Measurements from ENCODE around the gene GNGT1. TPM values are rescaled to one million over a fixed set of nuclear protein-coding genes. Genes with fewer than 3 reads are reported as not detected.

Gene GNGT1
- not detected for total RNA-seq
- long read RNA-seq: 0 reads

GRCh38 chr7:93906267-93906666 is at the start of gene GNGT1:
Gene GNGT1 (plus strand): TSS chr7:93906567. CDS start chr7:93906747, 180 bp downstream.
- DNase-seq (ENCODE audit: low spot score): no peak
- intact Hi-C loops (cut with DNase I): loop anchor here (10.0 kb wide), 1 partner anchor 269 kb away; no protein-coding TSS in a partner anchor

DNA sequence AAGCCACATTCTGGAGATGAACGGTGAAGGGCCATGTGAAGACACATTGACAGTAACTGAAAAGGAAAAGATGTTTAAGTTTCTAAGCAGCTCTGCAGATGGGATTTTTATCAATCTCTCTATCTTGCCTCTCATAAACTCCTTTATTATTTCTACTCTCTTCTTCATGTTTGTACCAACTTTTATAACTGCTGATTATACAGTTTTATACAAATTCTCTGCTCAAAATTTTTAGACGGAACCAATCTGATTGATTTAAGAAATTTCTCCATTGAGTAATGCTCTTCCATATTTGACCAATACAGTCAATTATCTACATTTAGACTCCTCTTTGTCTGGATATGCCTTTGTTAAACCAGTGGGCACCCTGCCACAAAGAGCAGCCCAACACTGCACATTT is 47.5 kb upstream of the GNGT1 start:
- intact Hi-C loops (cut with DNase I): no loop called here
- no peak for DNase-seq (ENCODE audit: low spot score)

- intact Hi-C loops (cut with DNase I): no loop called here
Measured at GRCh38 chr7:93860261-93860660, 46.1 kb upstream of the GNGT1 start.

GRCh38 chr7:93861325-93861949 is 44.9 kb upstream of the GNGT1 start:
- intact Hi-C loops (cut with DNase I): no loop called here
- no peak for DNase-seq (ENCODE audit: low spot score)

More at GRCh38 chr7:93860261-93860660, 46.1 kb upstream of the GNGT1 start:
- no peak for DNase-seq (ENCODE audit: low spot score)

DNA sequence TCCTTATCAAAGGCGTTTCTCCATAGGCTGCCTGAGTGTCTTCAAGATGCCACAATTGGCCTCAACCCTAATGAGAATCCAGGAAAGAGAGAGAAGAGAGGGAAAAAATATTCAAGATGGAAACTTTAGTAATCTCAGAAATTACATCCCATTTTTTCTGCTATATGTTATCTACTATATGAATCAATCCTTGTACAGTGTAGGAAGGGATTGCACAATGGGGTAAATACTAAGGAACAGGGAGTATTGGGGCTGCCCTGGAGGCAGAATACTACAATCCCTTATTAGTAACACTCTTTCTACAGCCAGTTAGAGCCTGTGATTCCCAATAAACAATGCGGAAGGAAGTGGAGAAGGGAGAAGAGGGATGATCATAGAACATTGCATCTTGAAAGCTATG is 43.7 kb upstream of the GNGT1 start:
- intact Hi-C loops (cut with DNase I): no loop called here
- no peak for DNase-seq (ENCODE audit: low spot score)

GRCh38 chr7:93866886-93867285 is 39.5 kb upstream of the GNGT1 start:
- no peak for DNase-seq (ENCODE audit: low spot score)

GRCh38 chr7:93873998-93874574 is 32.3 kb upstream of the GNGT1 start:
- intact Hi-C loops (cut with DNase I): no loop called here
- no peak for DNase-seq (ENCODE audit: low spot score)

More at GRCh38 chr7:93866886-93867285, 39.5 kb upstream of the GNGT1 start:
- intact Hi-C loops (cut with DNase I): no loop called here

- intact Hi-C loops (cut with DNase I): no loop called here
- no peak for DNase-seq (ENCODE audit: low spot score)
Measured at GRCh38 chr7:93877742-93878141, 28.6 kb upstream of the GNGT1 start.

- intact Hi-C loops (cut with DNase I): no loop called here
- DNase-seq (ENCODE audit: low spot score): no peak
Measured at GRCh38 chr7:93879356-93879755, 27.0 kb upstream of the GNGT1 start.

GRCh38 chr7:93882468-93882867 is 23.9 kb upstream of the GNGT1 start:
- no peak for DNase-seq (ENCODE audit: low spot score)
- intact Hi-C loops (cut with DNase I): no loop called here

DNA sequence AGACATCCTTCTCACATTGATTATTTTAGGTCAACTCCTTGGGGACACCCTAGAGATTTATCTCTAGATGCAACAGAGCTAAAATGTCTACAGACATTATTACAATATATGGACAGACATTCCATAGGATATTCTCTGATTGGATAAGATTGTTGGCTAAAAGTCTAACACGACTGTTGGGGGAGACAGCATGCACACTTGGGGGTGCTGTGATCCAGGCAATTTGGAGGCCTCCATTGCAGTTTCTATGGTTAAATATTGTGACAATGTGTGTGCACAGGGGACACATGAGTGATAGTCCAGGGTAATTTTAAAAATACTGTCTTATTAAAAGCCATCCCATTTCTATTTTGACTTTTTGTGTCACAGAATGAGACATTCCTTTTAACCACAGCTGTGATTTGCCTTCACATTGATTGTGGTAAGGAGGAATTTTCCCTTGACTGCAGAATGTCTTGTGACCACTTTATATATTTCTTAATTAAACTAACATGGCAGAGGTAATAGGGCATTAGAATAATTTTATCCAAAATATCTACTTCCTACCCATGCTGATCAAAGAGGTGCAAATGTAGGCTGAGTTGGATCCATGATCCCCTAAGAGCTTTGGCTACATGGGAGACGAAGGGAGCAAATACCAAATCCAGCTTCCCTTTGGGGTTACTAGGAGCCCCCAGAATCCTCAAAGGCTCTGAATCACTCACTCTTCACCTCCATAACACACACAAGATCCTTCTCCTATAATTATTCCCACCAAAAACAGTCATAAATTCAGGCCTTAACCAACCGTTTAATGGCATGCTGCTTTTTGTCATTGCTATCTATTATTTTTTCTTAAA is 23.1 kb upstream of the GNGT1 start:
- DNase-seq (ENCODE audit: low spot score): no peak
- intact Hi-C loops (cut with DNase I): no loop called here

DNA sequence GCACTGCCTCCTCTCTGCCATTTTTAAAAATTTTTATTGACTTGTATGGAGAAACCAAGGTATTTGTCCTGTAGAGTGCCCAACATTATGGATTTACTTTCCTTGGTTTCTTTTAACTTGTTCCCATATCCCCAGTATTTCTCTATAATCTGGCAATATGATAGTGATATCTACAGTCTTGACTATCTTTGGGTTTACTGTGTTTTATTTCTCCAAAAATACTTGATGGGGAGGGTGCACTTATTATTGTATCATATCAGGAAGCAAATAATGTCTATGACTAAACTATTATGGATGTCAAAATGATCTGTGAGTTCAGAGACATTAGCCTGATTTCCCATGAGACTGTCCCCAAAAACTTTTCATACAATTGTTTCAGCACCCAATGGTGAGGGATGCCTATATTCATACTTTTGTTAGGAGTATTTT is 22.4 kb upstream of the GNGT1 start:
- no peak for DNase-seq (ENCODE audit: low spot score)
- intact Hi-C loops (cut with DNase I): no loop called here

DNA sequence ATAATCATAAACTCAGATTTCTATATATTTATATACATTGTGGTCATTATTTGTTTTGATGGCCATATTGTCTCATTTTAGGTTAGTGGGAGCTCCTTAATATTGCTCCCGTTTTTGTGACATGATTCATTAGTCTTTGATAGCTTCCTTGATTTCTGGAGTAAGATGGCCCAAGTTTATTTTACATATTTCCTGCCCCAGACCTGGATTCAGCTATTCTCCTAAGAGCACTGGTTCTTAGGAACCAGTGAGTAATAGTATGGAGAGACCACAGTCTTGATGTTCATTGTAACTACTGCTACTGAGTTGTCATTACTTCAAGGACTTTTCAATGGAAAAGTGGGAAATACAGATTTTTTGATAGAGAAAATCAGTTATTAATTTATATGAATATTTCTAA is 21.8 kb upstream of the GNGT1 start:
- no peak for DNase-seq (ENCODE audit: low spot score)
- intact Hi-C loops (cut with DNase I): no loop called here

- intact Hi-C loops (cut with DNase I): no loop called here
- DNase-seq (ENCODE audit: low spot score): no peak
Measured at GRCh38 chr7:93889261-93889660, 17.1 kb upstream of the GNGT1 start.

DNA sequence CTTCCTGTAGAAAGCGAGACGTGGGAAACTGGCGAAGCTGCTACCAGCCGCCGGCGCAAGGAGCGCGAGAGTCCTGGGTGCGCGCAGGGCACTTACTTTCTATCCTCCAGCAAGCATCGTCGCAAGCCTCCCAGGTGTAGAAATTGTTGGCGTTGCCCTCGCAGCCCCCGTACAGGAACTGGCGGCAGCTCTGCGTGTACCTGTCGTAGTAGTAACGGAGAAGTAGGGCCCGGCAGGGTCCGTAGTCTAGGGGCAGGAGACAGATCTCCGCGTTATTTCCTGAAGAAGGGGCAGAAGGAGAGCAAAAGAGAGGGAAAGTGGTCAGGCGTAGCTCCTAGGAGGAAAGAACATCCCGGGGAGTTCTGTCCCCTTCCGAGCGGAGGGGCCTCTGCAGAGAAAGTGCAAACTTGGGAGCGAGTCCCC is 16.3 kb upstream of the GNGT1 start:
- intact Hi-C loops (cut with DNase I): loop anchor here (10.0 kb wide), 1 partner anchor 385 kb away; no protein-coding TSS in a partner anchor
- no peak for DNase-seq (ENCODE audit: low spot score)

DNA sequence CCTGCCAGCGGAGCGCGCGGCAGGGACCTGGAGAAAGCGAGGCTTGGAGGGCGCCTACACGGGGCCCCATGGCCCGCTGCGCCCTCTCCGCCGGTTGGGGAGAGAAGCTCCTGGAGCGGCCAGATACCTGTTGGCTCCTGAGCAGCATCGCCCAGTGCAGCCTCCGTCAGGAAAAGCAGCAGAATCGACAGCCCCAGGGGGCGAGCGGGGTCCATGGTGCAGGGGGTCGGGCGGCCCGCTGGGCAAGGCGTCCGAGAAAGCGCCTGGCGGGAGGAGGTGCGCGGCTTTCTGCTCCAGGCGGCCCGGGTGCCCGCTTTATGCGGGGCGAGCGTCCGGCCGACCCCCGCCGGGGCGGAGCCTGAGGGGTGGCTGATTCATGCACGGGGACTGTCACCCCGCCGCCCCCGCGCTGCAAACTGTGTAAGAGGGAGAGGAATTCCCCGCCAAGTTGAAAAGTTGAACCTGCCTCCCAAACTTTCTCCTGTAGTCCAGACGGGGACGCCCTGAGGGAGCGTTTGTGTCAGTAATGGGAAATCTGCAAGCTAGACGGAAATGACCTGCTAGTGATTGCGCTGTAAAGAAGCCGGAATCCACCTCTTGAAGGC is 15.8 kb upstream of the GNGT1 start, which contains the start of gene TFPI2:
TSS of gene TFPI2 (minus strand) at position 290 of the 605 bp plus-strand sequence. CDS start at position 215, 75 bp downstream.
- intact Hi-C loops (cut with DNase I): loop anchor here (10.0 kb wide), 1 partner anchor 384 kb away; no protein-coding TSS in a partner anchor
- no peak for DNase-seq (ENCODE audit: low spot score)

GRCh38 chr7:93894426-93894825 is 11.9 kb upstream of the GNGT1 start:
- no peak for DNase-seq (ENCODE audit: low spot score)
- intact Hi-C loops (cut with DNase I): loop anchor here (10.0 kb wide), 1 partner anchor 380 kb away; no protein-coding TSS in a partner anchor

GRCh38 chr7:93894966-93895640 is 11.3 kb upstream of the GNGT1 start:
- no peak for DNase-seq (ENCODE audit: low spot score)
- intact Hi-C loops (cut with DNase I): loop anchor here (10.0 kb wide), 1 partner anchor 380 kb away; no protein-coding TSS in a partner anchor

Data from cardiac septum (tissue), 1 donor.